ENCODE data around the gene CD48. TPM values are rescaled to one million over a fixed set of nuclear protein-coding genes. Genes with fewer than 3 reads are reported as not detected.

The CD48 gene
- polyA plus RNA-seq, 1 donor (not counting 4 experiments of a cell fraction or from before 2014, with no cell fraction given): 0.07 TPM

GRCh38 chr1:160630523-160631451, 80.8 kb downstream of the CD48 start:
- Histone ChIP-seq H3K79me2 (ENCODE audit: control insufficient read depth, insufficient read depth, low read length) (no peaks in the 10 kb centered on the region), H3K4me2 (ENCODE audit: control insufficient read depth, extremely low read depth, insufficient read depth, low read depth, low read length) (no peak overlapping the region), H3K9me3 (ENCODE audit: control insufficient read depth, low read depth, low read length) (no peaks in the 10 kb centered on the region), H3K27ac (ENCODE audit: control insufficient read depth, insufficient read depth, low read length) (no peak overlapping the region), H3K36me3 (ENCODE audit: control insufficient read depth in 2 of 2, extremely low read depth in 1 of 2, insufficient read depth in 2 of 2, low read length in 2 of 2) (no peaks in the 10 kb centered on the region), H3K9me1 (ENCODE audit: control insufficient read depth, extremely low read depth, insufficient read depth, low read length) (no peaks in the 10 kb centered on the region), H2AFZ (ENCODE audit: control insufficient read depth, low read length) (no peak overlapping the region), H3K4me1 (ENCODE audit: control insufficient read depth, extremely low read depth, insufficient read depth, low read length) (no peaks in the 10 kb centered on the region), H3K9ac (ENCODE audit: control insufficient read depth, extremely low read depth, insufficient read depth, low read length) (no peak overlapping the region), H4K20me1 (ENCODE audit: control insufficient read depth, extremely low read depth, insufficient read depth, low read length) (no peaks in the 10 kb centered on the region), H3K27me3 (ENCODE audit: control insufficient read depth, extremely low read depth, insufficient read depth, low read length) (peaks cover 10% of the 10 kb centered on the region), H3K4me3 (ENCODE audit: control insufficient read depth in 2 of 3, extremely low read depth in 1 of 3, insufficient read depth in 2 of 3, low read depth in 1 of 3, low read length in 3 of 3) (no peak overlapping the region)
- dilution Hi-C loops (cut with MboI; ENCODE audit: extremely low pct_ligation_motif_present, low sequenced_read_pairs): no loop called here
- TF ChIP-seq CTCF (optimal IDR thresholded peaks at IDR 0.05 in 1 of 3, IDR thresholded peaks at IDR 0.05 in 1 of 3, conservative IDR thresholded peaks at IDR 0.05 in 1 of 3; ENCODE audit: extremely low read depth in 1 of 3, insufficient read depth in 2 of 3, low read length in 3 of 3) (no peak), EZH2 (IDR thresholded peaks at IDR 0.05; ENCODE audit: low read length) (no peak)
- no peak for DNase-seq (ENCODE audit: low read depth, low spot score)
- FAIRE-seq: no peak

GRCh38 chr1:160629286-160630210, 82.1 kb downstream of the CD48 start:
- no peak for TF ChIP-seq CTCF (optimal IDR thresholded peaks at IDR 0.05 in 1 of 3, IDR thresholded peaks at IDR 0.05 in 1 of 3, conservative IDR thresholded peaks at IDR 0.05 in 1 of 3; ENCODE audit: extremely low read depth in 1 of 3, insufficient read depth in 2 of 3, low read length in 3 of 3)
- Histone ChIP-seq H3K27ac (ENCODE audit: control insufficient read depth, insufficient read depth, low read length) (no peak overlapping the region), H3K9ac (ENCODE audit: control insufficient read depth, extremely low read depth, insufficient read depth, low read length) (no peak overlapping the region), H4K20me1 (ENCODE audit: control insufficient read depth, extremely low read depth, insufficient read depth, low read length) (no peaks in the 10 kb centered on the region), H3K9me3 (ENCODE audit: control insufficient read depth, low read depth, low read length) (no peaks in the 10 kb centered on the region), H3K36me3 (ENCODE audit: control insufficient read depth in 2 of 2, extremely low read depth in 1 of 2, insufficient read depth in 2 of 2, low read length in 2 of 2) (no peaks in the 10 kb centered on the region), H3K4me2 (ENCODE audit: control insufficient read depth, extremely low read depth, insufficient read depth, low read depth, low read length) (peak overlapping the region; percentile 36), H3K9me1 (ENCODE audit: control insufficient read depth, extremely low read depth, insufficient read depth, low read length) (no peaks in the 10 kb centered on the region), H3K4me3 (ENCODE audit: control insufficient read depth in 2 of 3, extremely low read depth in 1 of 3, insufficient read depth in 2 of 3, low read depth in 1 of 3, low read length in 3 of 3) (no peak overlapping the region), H3K27me3 (ENCODE audit: control insufficient read depth, extremely low read depth, insufficient read depth, low read length) (peaks cover 10% of the 10 kb centered on the region), H2AFZ (ENCODE audit: control insufficient read depth, low read length) (no peak overlapping the region), H3K4me1 (ENCODE audit: control insufficient read depth, extremely low read depth, insufficient read depth, low read length) (no peaks in the 10 kb centered on the region), H3K79me2 (ENCODE audit: control insufficient read depth, insufficient read depth, low read length) (no peaks in the 10 kb centered on the region)
- dilution Hi-C loops (cut with MboI; ENCODE audit: extremely low pct_ligation_motif_present, low sequenced_read_pairs): no loop called here
- FAIRE-seq: no peak
- no peak for DNase-seq (ENCODE audit: low read depth, low spot score)

Data from keratinocyte (primary cell).